NCI-H146 (cell line): ENCODE measurements around the gene PTPN6.

Source experiments
- DNase-seq: peaks from one replicate; lab custom pipeline; 2025; lab: John Stamatoyannopoulos, UW

Gene PTPN6

GRCh38 chr12:7009512-7009911, 58.4 kb downstream of the PTPN6 start:
- no peak for DNase-seq
